DND-41 (cell line): ENCODE results near the gene B4GALT6.

Source experiments
- ATAC-seq: fragments of 200-7000 bp; cut with Tn5 transposase; 3 replicates; pipeline ENCODE4 v1.9.1; 2021; ENCODE audit warnings: low read depth; ENCODE audit not compliant: insufficient read depth
- DNase-seq: peaks from one replicate; pipeline ENCODE4 v3.0.0-alpha.2; 2020
- H2AFZ ChIP-seq: 2 replicates; pipeline ENCODE4 v1.6.0; 2012; ENCODE audit warnings: low read depth, low read length
- H3K27ac ChIP-seq: 2 replicates; pipeline ENCODE4 v1.5.1; 2012; ENCODE audit warnings: low read length, inconsistent platforms
- H3K27me3 ChIP-seq: fragments of 200-600 bp; sonication (generic); 2 replicates; pipeline ENCODE4 v1.6.0; 2012; ENCODE audit warnings: low read length, mild to moderate bottlenecking, inconsistent platforms; ENCODE audit not compliant: insufficient read depth, poor library complexity
- H3K36me3 ChIP-seq: 2 replicates; pipeline ENCODE4 v1.5.1; 2012; ENCODE audit warnings: low read length, inconsistent platforms; ENCODE audit not compliant: insufficient read depth
- H3K4me1 ChIP-seq: 2 replicates; pipeline ENCODE4 v1.5.1; 2012; ENCODE audit warnings: mild to moderate bottlenecking, low read length; ENCODE audit not compliant: insufficient read depth
- H3K4me2 ChIP-seq: 2 replicates; pipeline ENCODE4 v1.6.0; 2012; ENCODE audit warnings: mild to moderate bottlenecking, moderate library complexity, low read length, inconsistent platforms; ENCODE audit not compliant: insufficient read depth
- H3K4me3 ChIP-seq, 2 experiments: fragments of 200-600 bp in 1 of 2; shearing (Covaris generic) in 1 of 2; 2 replicates each; pipeline ENCODE4 v1.5.1; 2012 to 2016; ENCODE audit warnings: inconsistent platforms in 2 of 2, low read length in 2 of 2, mild to moderate bottlenecking in 2 of 2, low read depth in 1 of 2, moderate library complexity in 1 of 2
- H3K79me2 ChIP-seq: 2 replicates; pipeline ENCODE4 v1.6.0; 2012; ENCODE audit warnings: low read length, inconsistent platforms; ENCODE audit not compliant: insufficient read depth
- H3K9ac ChIP-seq: 2 replicates; pipeline ENCODE4 v1.6.0; 2012; ENCODE audit warnings: low read depth, mild to moderate bottlenecking, inconsistent platforms, low read length, moderate library complexity
- H3K9me3 ChIP-seq: 2 replicates; pipeline ENCODE4 v1.5.1; 2012; ENCODE audit warnings: low read length, moderate library complexity, mild to moderate bottlenecking, inconsistent platforms; ENCODE audit not compliant: insufficient read depth, severe bottlenecking
- H4K20me1 ChIP-seq: 2 replicates; pipeline ENCODE4 v1.6.0; 2012; ENCODE audit warnings: low read length; ENCODE audit not compliant: insufficient read depth
- CTCF ChIP-seq: IDR thresholded peaks from 2 replicates; pipeline ENCODE4 v1.5.1; 2012; ENCODE audit warnings: borderline replicate concordance, low read length, moderate library complexity, mild to moderate bottlenecking; ENCODE audit not compliant: poor library complexity, severe bottlenecking; ENCODE audit errors: extremely low read depth
- EZH2 ChIP-seq: IDR thresholded peaks from 3 replicates; pipeline ENCODE4 v1.6.1; 2012; ENCODE audit warnings: borderline replicate concordance, low read depth, mild to moderate bottlenecking, moderate library complexity, low read length, inconsistent platforms; ENCODE audit not compliant: severe bottlenecking

B4GALT6 gene

GRCh38 chr18:31680433-31680811 is 4.0 kb downstream of the B4GALT6 start:
- Histone ChIP-seq H3K9me3 (no peaks in the 10 kb centered on the region), H3K4me1 (peaks cover 37% of the 10 kb centered on the region), H3K36me3 (no peaks in the 10 kb centered on the region), H3K27ac (no peak overlapping the region), H3K4me2 (no peak overlapping the region), H4K20me1 (peaks cover 38% of the 10 kb centered on the region), H2AFZ (no peak overlapping the region), H3K79me2 (peaks cover 87% of the 10 kb centered on the region), H3K4me3 (no peak overlapping the region), H3K9ac (no peak overlapping the region), H3K27me3 (no peaks in the 10 kb centered on the region)
- TF ChIP-seq CTCF (no peak), EZH2 (no peak)
- ATAC-seq: no peak
- DNase-seq: no peak

- Histone ChIP-seq H3K27me3 (no peaks in the 10 kb centered on the region), H3K4me1 (peaks cover 37% of the 10 kb centered on the region), H3K27ac (no peak overlapping the region), H3K36me3 (no peaks in the 10 kb centered on the region), H3K4me3 (no peak overlapping the region), H3K9me3 (no peaks in the 10 kb centered on the region), H2AFZ (no peak overlapping the region), H3K79me2 (peaks cover 90% of the 10 kb centered on the region), H4K20me1 (peaks cover 39% of the 10 kb centered on the region), H3K9ac (no peak overlapping the region), H3K4me2 (no peak overlapping the region)
- TF ChIP-seq CTCF: no peak
- no peak for TF ChIP-seq EZH2
- no peak for ATAC-seq
- DNase-seq: no peak
Observed at GRCh38 chr18:31679791-31680432, 4.5 kb downstream of the B4GALT6 start.

GRCh38 chr18:31679133-31679742 is 5.1 kb downstream of the B4GALT6 start:
- TF ChIP-seq EZH2 (no peak), CTCF (no peak)
- no peak overlapping the region for H3K27ac ChIP-seq
- no peak overlapping the region for H3K4me2 ChIP-seq
- ATAC-seq (no peak), DNase-seq (no peak)
- H3K27me3 ChIP-seq: no peaks in the 10 kb centered on the region
- peaks cover 39% of the 10 kb centered on the region for H4K20me1 ChIP-seq
- no peaks in the 10 kb centered on the region for H3K9me3 ChIP-seq
- H3K36me3 ChIP-seq: no peaks in the 10 kb centered on the region
- peaks cover 35% of the 10 kb centered on the region for H3K4me1 ChIP-seq
- H2AFZ ChIP-seq: no peak overlapping the region
- peaks cover 88% of the 10 kb centered on the region for H3K79me2 ChIP-seq
- no peak overlapping the region for H3K4me3 ChIP-seq
- H3K9ac ChIP-seq: no peak overlapping the region
